ENCODE results near the gene RTL9.

- TF ChIP-seq CTCF (conservative IDR thresholded peaks at IDR 0.05 in 1 of 2, IDR thresholded peaks at IDR 0.05 in 1 of 2; ENCODE audit: low read depth in 1 of 2, low read length in 2 of 2) (no peak), EZH2 (IDR thresholded peaks at IDR 0.05; ENCODE audit: low read length, missing control alignments) (no peak)
These were observed 38.7 kb downstream of the RTL9 start for GRCh38 chrX:110397339-110397738.
